Stimulated activated CD8-positive, alpha-beta memory T cell treated with anti-CD3 and anti-CD28 coated beads, Interleukin-15, amount 100 ng/mL, for 24 hours (primary cell): ENCODE measurements around the gene TALDO1.
A peak's percentile ranks its signal among the peaks of the same experiment; 100 is the strongest.

Source experiments
- DNase-seq: peaks from one replicate; pipeline ENCODE4 v3.0.0-alpha.2; 2020; ENCODE audit warnings: low read depth

The TALDO1 gene

GRCh38 chr11:747158-748006 is at the start of gene TALDO1:
TALDO1 (plus strand) TSS chr11:747464; CDS start chr11:747482, 18 bp downstream.
- peak; percentile 77 for DNase-seq

- DNase-seq: no peak
Observed at GRCh38 chr11:697811-698311, 49.4 kb upstream of the TALDO1 start.

GRCh38 chr11:698493-699115 is 48.7 kb upstream of the TALDO1 start:
- DNase-seq: no peak

- DNase-seq: no peak
Observed at GRCh38 chr11:699116-699508, 48.2 kb upstream of the TALDO1 start.

- no peak for DNase-seq
Observed at GRCh38 chr11:699753-700152, 47.5 kb upstream of the TALDO1 start.

- no peak for DNase-seq
Observed at GRCh38 chr11:701741-702461, 45.4 kb upstream of the TALDO1 start.

- DNase-seq: no peak
Observed at GRCh38 chr11:702462-703461, 44.5 kb upstream of the TALDO1 start.

GRCh38 chr11:703506-703905 is 43.8 kb upstream of the TALDO1 start:
- no peak for DNase-seq

GRCh38 chr11:704228-704674 is 43.0 kb upstream of the TALDO1 start:
- DNase-seq: no peak

- no peak for DNase-seq
Observed at GRCh38 chr11:704781-705645, 42.3 kb upstream of the TALDO1 start.

GRCh38 chr11:705646-706438 is 41.4 kb upstream of the TALDO1 start, which contains the start of gene EPS8L2:
EPS8L2 (plus strand) TSS chr11:706231; CDS start chr11:709408, 3,177 bp downstream.
- DNase-seq: no peak

GRCh38 chr11:706439-706956 is 40.8 kb upstream of the TALDO1 start:
- DNase-seq: no peak

- no peak for DNase-seq
Observed at GRCh38 chr11:706957-707816, 40.1 kb upstream of the TALDO1 start.

GRCh38 chr11:707817-708420 is 39.3 kb upstream of the TALDO1 start:
- DNase-seq: no peak

GRCh38 chr11:708511-708910 is 38.8 kb upstream of the TALDO1 start:
- no peak for DNase-seq

- DNase-seq: no peak
Observed at GRCh38 chr11:709109-709997, 37.9 kb upstream of the TALDO1 start.

GRCh38 chr11:714436-714835 is 32.8 kb upstream of the TALDO1 start:
- DNase-seq: no peak
